H9 (cell line): Measurements from ENCODE around the gene IFT27. TPM values are rescaled to one million over a fixed set of nuclear protein-coding genes. Genes with fewer than 3 reads are reported as not detected.

ENCODE experiments used
- DNase-seq: peaks from one replicate; pipeline ENCODE4 v3.0.0-alpha.2; 2017
- H2AFZ ChIP-seq: one replicate; pipeline ENCODE4 v1.6.1; 2013; ENCODE audit warnings: mild to moderate bottlenecking, low read length, control low read depth, moderate library complexity
- H2AK5ac ChIP-seq: 2 replicates; pipeline ENCODE4 v1.6.1; 2013; ENCODE audit warnings: low read length, control low read depth, mixed read lengths; ENCODE audit not compliant: insufficient read length
- H2BK120ac ChIP-seq: one replicate; pipeline ENCODE4 v1.6.1; 2013; ENCODE audit warnings: low read depth, mild to moderate bottlenecking, low read length, control low read depth, inconsistent platforms; ENCODE audit not compliant: poor library complexity, severe bottlenecking
- H2BK12ac ChIP-seq: 2 replicates; pipeline ENCODE4 v1.6.1; 2013; ENCODE audit warnings: low read length, control low read depth, mixed read lengths, low read depth; ENCODE audit not compliant: insufficient read length
- H2BK15ac ChIP-seq: 2 replicates; pipeline ENCODE4 v1.6.1; 2013; ENCODE audit warnings: low read depth, low read length, control low read depth
- H2BK20ac ChIP-seq: one replicate; pipeline ENCODE4 v1.6.1; 2013; ENCODE audit warnings: low read depth, mild to moderate bottlenecking, low read length, control low read depth, inconsistent platforms; ENCODE audit not compliant: poor library complexity, severe bottlenecking
- H2BK5ac ChIP-seq: 2 replicates; pipeline ENCODE4 v1.6.1; 2013; ENCODE audit warnings: low read length, control low read depth, mixed read lengths; ENCODE audit not compliant: insufficient read length
- H3K14ac ChIP-seq: 2 replicates; pipeline ENCODE4 v1.6.1; 2013; ENCODE audit warnings: low read length, control low read depth; ENCODE audit not compliant: insufficient read depth
- H3K18ac ChIP-seq: 2 replicates; pipeline ENCODE4 v1.6.1; 2013; ENCODE audit warnings: low read depth, mild to moderate bottlenecking, mixed read lengths, low read length, control low read depth; ENCODE audit not compliant: insufficient read length
- H3K23ac ChIP-seq: 2 replicates; pipeline ENCODE4 v1.6.1; 2013; ENCODE audit warnings: low read length, control low read depth, mixed read lengths, low read depth; ENCODE audit not compliant: insufficient read length
- H3K23me2 ChIP-seq: 2 replicates; pipeline ENCODE4 v1.6.1; 2013; ENCODE audit warnings: low read depth, mild to moderate bottlenecking, mixed read lengths, low read length, control low read depth; ENCODE audit not compliant: insufficient read length, poor library complexity, severe bottlenecking
- H3K27ac ChIP-seq: 2 replicates; pipeline ENCODE4 v1.5.1; 2013; ENCODE audit warnings: low read length, control low read depth, mixed read lengths, low read depth; ENCODE audit not compliant: insufficient read length
- H3K27me3 ChIP-seq: 2 replicates; pipeline ENCODE4 v1.6.1; 2013; ENCODE audit warnings: low read length, control low read depth, inconsistent platforms; ENCODE audit not compliant: insufficient read depth
- H3K4ac ChIP-seq: 2 replicates; pipeline ENCODE4 v1.6.1; 2013; ENCODE audit warnings: low read depth, mild to moderate bottlenecking, control low read depth, inconsistent platforms, low read length, moderate library complexity
- H3K4me1 ChIP-seq: 2 replicates; pipeline ENCODE4 v1.6.1; 2013; ENCODE audit warnings: low read length, control low read depth, inconsistent platforms; ENCODE audit not compliant: insufficient read depth
- H3K4me2 ChIP-seq: 2 replicates; pipeline ENCODE4 v1.6.1; 2013; ENCODE audit warnings: low read length, control low read depth, mixed read lengths; ENCODE audit not compliant: insufficient read length, insufficient read depth
- H3K56ac ChIP-seq: 2 replicates; pipeline ENCODE4 v1.6.1; 2013; ENCODE audit warnings: low read depth, mild to moderate bottlenecking, mixed read lengths, low read length, control low read depth; ENCODE audit not compliant: insufficient read length
- H3K79me1 ChIP-seq: 2 replicates; pipeline ENCODE4 v1.6.1; 2013; ENCODE audit warnings: low read depth, mild to moderate bottlenecking, moderate library complexity, low read length, control low read depth, inconsistent platforms; ENCODE audit not compliant: insufficient read depth, poor library complexity, severe bottlenecking
- H3K79me2 ChIP-seq: 2 replicates; pipeline ENCODE4 v1.6.1; 2013; ENCODE audit warnings: low read length, control low read depth, inconsistent platforms; ENCODE audit not compliant: insufficient read depth
- H3K9ac ChIP-seq: 2 replicates; pipeline ENCODE4 v1.6.1; 2013; ENCODE audit warnings: low read length, control low read depth, mixed read lengths; ENCODE audit not compliant: insufficient read length; ENCODE audit errors: extremely low read depth
- H3K9me3 ChIP-seq: one replicate; pipeline ENCODE4 v1.6.1; 2013; ENCODE audit warnings: low read depth, low read length, inconsistent platforms; ENCODE audit not compliant: control insufficient read depth
- H3T11ph ChIP-seq: one replicate; pipeline ENCODE4 v1.6.1; 2013; ENCODE audit warnings: mild to moderate bottlenecking, low read length, control low read depth, inconsistent platforms
- H4K20me1 ChIP-seq: one replicate; pipeline ENCODE4 v1.6.1; 2013; ENCODE audit not compliant: control insufficient read depth, insufficient read length, insufficient read depth
- H4K5ac ChIP-seq: 2 replicates; pipeline ENCODE4 v1.6.1; 2013; ENCODE audit warnings: low read depth, mild to moderate bottlenecking, mixed read lengths, low read length, control low read depth; ENCODE audit not compliant: insufficient read length
- H4K8ac ChIP-seq: replicated peaks from 2 replicates; pipeline ENCODE4 v1.6.1; 2013; ENCODE audit warnings: low read length, control low read depth, mixed read lengths, low read depth; ENCODE audit not compliant: insufficient read length
- H4K91ac ChIP-seq: 2 replicates; pipeline ENCODE4 v1.6.1; 2013; ENCODE audit warnings: low read depth, mild to moderate bottlenecking, moderate library complexity, mixed read lengths, low read length, control low read depth; ENCODE audit not compliant: insufficient read length
- H3K27ac Mint-ChIP-seq, 3 experiments: 2 replicates in 2 of 3; 3 replicates in 1 of 3; pipeline ENCODE4 v1.8.0; 2020 to 2021; ENCODE audit warnings: mixed read lengths in 3 of 3, mild to moderate bottlenecking in 1 of 3, moderate library complexity in 1 of 3
- H3K27me3 Mint-ChIP-seq: 2 replicates; pipeline ENCODE4 v1.8.0; 2021; ENCODE audit warnings: low read depth, mild to moderate bottlenecking, moderate library complexity, mixed read lengths
- H3K36me3 Mint-ChIP-seq, 3 experiments: 2 replicates in 2 of 3; 3 replicates in 1 of 3; pipeline ENCODE4 v1.8.0; 2020 to 2021; ENCODE audit warnings: low read depth in 3 of 3, mixed read lengths in 3 of 3; ENCODE audit not compliant: insufficient read depth in 1 of 3
- H3K4me1 Mint-ChIP-seq, 2 experiments: 2 replicates each; pipeline ENCODE4 v1.8.0; 2020; ENCODE audit warnings: mixed read lengths in 2 of 2
- H3K4me3 Mint-ChIP-seq, 2 experiments: 2 replicates in 1 of 2; 3 replicates in 1 of 2; pipeline ENCODE4 v1.8.0; 2020 to 2021; ENCODE audit warnings: mild to moderate bottlenecking in 2 of 2, mixed read lengths in 2 of 2, moderate library complexity in 1 of 2
- H3K9me3 Mint-ChIP-seq, 2 experiments: 2 replicates in 1 of 2; 3 replicates in 1 of 2; pipeline ENCODE4 v1.8.0; 2020; ENCODE audit warnings: mild to moderate bottlenecking in 2 of 2, mixed read lengths in 2 of 2, moderate library complexity in 1 of 2
- CTCF ChIP-seq: fragments of 200-600 bp; sonication (generic); conservative IDR thresholded peaks from 3 replicates; pipeline ENCODE4 v1.8.0; 2021; ENCODE audit warnings: antibody characterized with exemption, mild to moderate bottlenecking
- WGBS: extraction: QIAGEN DNeasy Blood & Tissue Kit; methylation state at CpG from one replicate; pipeline ENCODE4 v1.1.7; 2013; ENCODE audit warnings: missing lambda C conversion rate, low lambda C conversion rate, mixed read lengths; ENCODE audit not compliant: insufficient read length; ENCODE audit errors: extremely low coverage; 5-methylcytosine and 5-hydroxymethylcytosine counted together
- total RNA-seq: library from RNA; stranded (reverse); gene quantifications from 2 replicates; pipeline ENCODE4 v1.2.1, GENCODE V29; 2021

IFT27 gene
- total RNA-seq, 1 experiment from 2014 or later, result 43.4 TPM

GRCh38 chr22:36814801-36815200 lies 38.9 kb upstream of the IFT27 start:
- H4K91ac ChIP-seq, result no peak overlapping the region
- no peak overlapping the region for H2BK12ac ChIP-seq
- no peak for TF ChIP-seq CTCF
- peaks cover 2% of the 10 kb centered on the region; the same call in 1 of the 2 replicates for H3K4me1 ChIP-seq
- no peak overlapping the region for H3K23ac ChIP-seq
- WGBS, result no CpG with 5 or more reads among the region's 10 CpGs
- H3K27me3 ChIP-seq, result peaks cover 25% of the 10 kb centered on the region
- H3K14ac ChIP-seq, result no peak overlapping the region
- no peak overlapping the region for H3K4ac ChIP-seq
- no peak overlapping the region for H3K27ac ChIP-seq
- no peak overlapping the region for H3K56ac ChIP-seq
- H3K9ac ChIP-seq, result no peak overlapping the region
- H3K9me3 ChIP-seq, result no peaks in the 10 kb centered on the region
- H3K4me3 Mint-ChIP-seq, result peak overlapping the region in 1 of 2 experiments; percentile 48; a peak in 2 of 5 replicates
- no peak overlapping the region for H2AK5ac ChIP-seq
- no peaks in the 10 kb centered on the region; a peak in 1 of 7 replicates for H3K36me3 Mint-ChIP-seq
- H3K79me1 ChIP-seq, result no peaks in the 10 kb centered on the region
- peaks cover 76% of the 10 kb centered on the region for H3K27me3 Mint-ChIP-seq
- H3K9me3 Mint-ChIP-seq, result no peaks in the 10 kb centered on the region
- no peak for DNase-seq
- H2BK120ac ChIP-seq, result no peak overlapping the region
- no peaks in the 10 kb centered on the region for H3K79me2 ChIP-seq
- no peak overlapping the region for H3T11ph ChIP-seq
- no peaks in the 10 kb centered on the region for H4K20me1 ChIP-seq
- peak overlapping the region in 1 of 3 experiments; percentile 79; a peak in 1 of 7 replicates for H3K27ac Mint-ChIP-seq
- no peak overlapping the region for H3K18ac ChIP-seq
- H4K8ac ChIP-seq, result no peak overlapping the region
- no peak overlapping the region for H2BK5ac ChIP-seq
- H2BK15ac ChIP-seq, result no peak overlapping the region
- no peak overlapping the region for H2BK20ac ChIP-seq
- no peak overlapping the region for H3K4me2 ChIP-seq
- no peak overlapping the region for H2AFZ ChIP-seq
- no peak overlapping the region for H4K5ac ChIP-seq
- H3K23me2 ChIP-seq, result peaks cover 14% of the 10 kb centered on the region
- H3K4me1 Mint-ChIP-seq, result peaks cover 21 to 44% of the 10 kb centered on the region in 2 experiments
